Stimulated activated CD8-positive, alpha-beta memory T cell treated with anti-CD3 and anti-CD28 coated beads, Interleukin-15, amount 100 ng/mL, for 1 hour (primary cell): ENCODE data around the gene AQP7.
"Not testable (repeated sequence)": the region's sequence is repeated elsewhere in the genome, so short reads cannot be mapped to it uniquely, and the experiment has no call there.

Source experiments
- DNase-seq: peaks from one replicate; pipeline ENCODE4 v3.0.0-alpha.2; 2020; ENCODE audit warnings: low read depth

AQP7 gene

DNA sequence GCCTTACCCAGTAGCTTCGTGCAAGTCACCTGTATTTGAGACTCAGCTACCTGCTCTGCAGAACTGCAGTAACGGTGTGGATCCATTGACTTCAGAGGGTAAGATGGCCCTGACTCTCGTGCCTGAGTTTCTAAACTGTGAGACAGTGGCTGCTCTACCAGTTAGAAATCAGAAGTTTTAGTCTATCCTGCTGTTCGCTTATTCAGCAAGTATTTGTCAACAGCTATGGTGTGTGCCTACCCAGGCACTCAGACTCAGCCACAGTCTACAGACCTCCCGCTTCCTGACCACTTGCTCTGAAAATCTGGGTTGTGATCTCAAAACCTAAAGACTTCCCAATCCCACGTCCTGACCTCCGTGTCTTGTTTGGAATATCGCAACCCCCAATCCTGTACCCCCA, 31.5 kb upstream of the AQP7 start:
- no peak for DNase-seq

- no peak for DNase-seq
These were observed 29.1 kb upstream of the AQP7 start for GRCh38 chr9:33431420-33431819.

- DNase-seq = no peak
These were observed 28.6 kb upstream of the AQP7 start for GRCh38 chr9:33430942-33431341.

GRCh38 chr9:33429256-33429985, 27.1 kb upstream of the AQP7 start:
- no peak for DNase-seq

DNA sequence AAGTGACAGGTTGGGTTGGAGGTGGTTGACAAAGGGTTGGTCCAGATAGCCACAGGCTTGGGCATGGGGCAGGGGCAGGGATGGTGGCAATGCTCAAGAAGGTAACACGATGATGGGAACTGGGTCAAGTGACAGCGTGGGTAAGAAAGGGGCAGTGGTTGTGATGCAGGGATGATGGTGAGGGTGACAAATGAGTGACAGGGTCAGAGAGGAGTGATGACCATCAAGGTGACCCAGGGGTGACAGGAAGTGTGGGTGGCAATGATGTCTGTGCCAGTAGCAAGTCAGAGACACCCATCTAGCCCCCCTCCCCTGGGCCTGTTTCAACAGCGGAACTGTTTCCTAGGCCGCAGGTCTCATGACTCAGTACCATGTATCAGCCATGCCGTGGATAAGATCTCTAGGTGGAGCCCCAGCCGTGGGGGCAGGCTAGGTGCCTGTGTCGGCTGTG, 24.5 kb upstream of the AQP7 start:
- no peak for DNase-seq

GRCh38 chr9:33425128-33425533, 22.8 kb upstream of the AQP7 start:
- DNase-seq = no peak

DNA sequence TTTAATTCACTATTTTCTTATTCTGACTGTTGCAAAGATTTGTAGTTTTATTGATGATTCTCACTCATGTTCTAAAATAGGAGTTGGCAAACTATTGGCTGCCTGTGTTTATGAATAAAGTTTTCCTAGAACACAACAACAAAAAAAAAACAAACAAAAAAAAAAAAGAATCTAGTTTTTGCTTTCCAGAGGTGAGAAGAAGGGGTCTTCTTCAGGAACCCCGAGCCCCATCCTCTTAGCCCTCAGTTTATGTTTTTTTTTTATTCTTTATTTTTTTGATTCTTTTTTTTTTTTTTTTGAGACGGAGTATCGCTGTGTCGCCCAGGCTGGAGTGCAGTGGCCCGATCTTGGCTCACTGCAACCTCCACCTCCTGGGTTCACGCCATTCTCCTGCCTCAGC, 22.1 kb upstream of the AQP7 start:
- DNase-seq = not testable (repeated sequence)

GRCh38 chr9:33424043-33424442, 21.7 kb upstream of the AQP7 start:
- DNase-seq = not testable (repeated sequence)

- DNase-seq = no peak
These were observed 17.4 kb upstream of the AQP7 start for GRCh38 chr9:33419708-33420303.

GRCh38 chr9:33418090-33418489, 15.7 kb upstream of the AQP7 start:
- DNase-seq = no peak

GRCh38 chr9:33416996-33417395, 14.6 kb upstream of the AQP7 start:
- DNase-seq = no peak

DNA sequence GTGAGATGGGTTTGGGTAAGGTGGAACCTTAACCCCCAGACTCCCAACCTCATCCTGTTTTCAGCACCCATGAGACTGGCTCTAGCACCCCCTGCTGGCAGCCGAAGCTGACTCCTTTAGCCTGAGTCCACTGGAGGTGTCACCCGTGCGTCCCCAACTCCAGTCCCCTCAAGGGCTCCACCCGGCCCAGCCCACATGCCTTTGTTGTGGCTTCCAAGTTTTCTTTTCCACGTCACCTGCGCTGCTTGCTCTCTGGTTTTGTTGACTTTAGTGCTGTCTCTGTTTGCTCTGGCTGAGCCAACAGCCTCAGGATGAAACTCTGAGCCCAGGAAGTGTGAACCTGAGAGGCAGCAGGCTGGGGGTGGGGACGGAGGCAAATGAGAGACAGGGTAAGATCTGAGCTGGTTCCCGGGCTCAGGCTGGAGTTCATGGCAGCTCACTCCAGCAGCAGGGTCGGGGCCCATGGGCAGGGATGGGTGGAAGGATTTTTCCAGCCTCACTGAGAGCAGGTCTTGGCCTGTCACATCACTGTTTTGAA, 13.2 kb upstream of the AQP7 start:
- peak; percentile 77 for DNase-seq

DNA sequence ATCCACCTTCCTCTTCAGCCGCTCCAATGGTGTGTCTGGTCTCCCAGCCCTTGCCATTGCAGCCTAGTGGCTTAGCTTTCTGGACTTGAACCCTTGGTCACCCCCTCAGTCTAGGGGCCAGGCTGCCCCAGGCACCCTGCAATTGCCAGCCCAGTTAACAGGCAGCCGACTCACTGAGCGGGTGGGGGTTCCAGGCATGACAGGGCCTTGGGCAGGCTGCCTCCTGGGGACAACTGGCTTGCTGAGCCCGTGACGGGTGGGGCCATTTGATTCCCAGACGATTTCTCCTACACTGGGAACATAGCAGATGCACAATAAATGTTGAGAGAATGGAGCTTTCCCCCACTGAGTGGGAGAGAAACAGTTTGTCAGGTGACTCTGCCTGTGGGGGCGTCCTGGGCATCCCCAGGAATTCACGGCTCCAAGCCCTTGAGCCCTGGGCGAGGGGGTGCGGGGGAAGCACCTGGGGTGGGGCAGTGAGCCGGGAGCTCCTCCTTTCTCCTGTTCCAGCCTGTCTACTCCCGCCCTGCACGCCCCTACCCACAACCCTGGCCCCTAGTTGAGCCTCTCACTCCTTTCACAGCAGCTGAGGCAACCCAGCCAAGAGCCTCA, 12.6 kb upstream of the AQP7 start:
- DNase-seq = no peak

- DNase-seq = no peak
These were observed 11.9 kb upstream of the AQP7 start for GRCh38 chr9:33414268-33414667.

- DNase-seq = no peak
These were observed 5.7 kb upstream of the AQP7 start for GRCh38 chr9:33408087-33408486.

GRCh38 chr9:33407061-33407460, 4.7 kb upstream of the AQP7 start:
- DNase-seq = no peak

DNA sequence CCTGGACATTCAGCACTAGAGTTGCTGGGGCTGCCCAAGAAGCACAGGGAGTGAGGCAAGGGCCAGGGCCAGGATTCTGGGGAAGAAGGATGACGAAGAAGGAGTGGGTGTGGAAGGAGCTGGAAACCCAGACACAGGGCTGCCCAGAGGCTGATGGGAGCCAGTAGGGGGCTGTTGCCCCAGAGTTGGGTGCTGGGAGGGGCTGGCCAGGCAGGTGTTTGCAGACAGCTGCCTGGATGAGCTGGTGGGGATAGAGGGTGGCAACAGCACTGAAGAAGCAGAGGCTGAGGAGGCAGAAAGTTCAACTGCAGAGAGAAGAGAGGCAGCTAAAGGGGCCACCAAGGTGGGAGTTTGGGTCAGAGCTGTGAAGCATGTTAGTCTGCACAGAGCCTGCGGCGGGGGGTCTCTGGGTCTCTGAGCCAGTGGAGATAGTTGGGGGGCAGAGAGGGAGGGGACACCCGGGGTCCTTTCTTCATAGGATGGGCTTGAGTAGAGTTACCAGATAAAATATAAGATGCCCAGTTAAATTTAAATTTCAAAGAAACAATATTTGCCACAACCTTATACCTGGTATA, 2.5 kb upstream of the AQP7 start:
- DNase-seq = no peak

GRCh38 chr9:33403941-33404787, 1.8 kb upstream of the AQP7 start:
- no peak for DNase-seq

DNA sequence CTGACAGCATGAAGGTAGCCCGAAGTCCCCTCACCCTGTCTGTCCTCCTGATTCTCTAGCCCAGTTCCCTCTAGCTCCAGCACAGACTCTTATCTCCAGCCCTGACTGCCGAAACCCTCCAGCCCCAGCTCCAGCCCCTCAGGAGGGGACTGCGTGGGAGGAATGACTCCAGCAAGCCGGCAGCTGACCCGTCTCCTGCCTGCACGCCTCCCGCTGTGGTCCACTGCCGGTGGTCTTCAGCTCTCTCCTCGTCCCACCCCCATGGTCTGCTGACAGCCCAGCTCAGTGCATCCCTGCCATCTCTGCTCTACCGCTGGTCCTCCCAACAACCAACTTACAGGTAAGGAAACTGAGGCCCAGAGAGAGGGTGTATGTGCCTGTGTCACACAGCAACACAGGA, 559 bp downstream of the AQP7 start:
- not testable (repeated sequence) for DNase-seq

GRCh38 chr9:33399047-33399446, 3.3 kb downstream of the AQP7 start:
- not testable (repeated sequence) for DNase-seq

GRCh38 chr9:33397801-33398200, 4.6 kb downstream of the AQP7 start:
- not testable (repeated sequence) for DNase-seq
